HG02642 (cell line): Measurements from ENCODE around the gene TESK1.

ENCODE experiments used
- ATAC-seq: cut with Tn5 transposase; IDR thresholded peaks from one replicate; pipeline ENCODE4 v1.9.1; 2021; ENCODE audit warnings: mild to moderate bottlenecking; ENCODE audit not compliant: unreplicated experiment, poor library complexity

The TESK1 gene, protein sequence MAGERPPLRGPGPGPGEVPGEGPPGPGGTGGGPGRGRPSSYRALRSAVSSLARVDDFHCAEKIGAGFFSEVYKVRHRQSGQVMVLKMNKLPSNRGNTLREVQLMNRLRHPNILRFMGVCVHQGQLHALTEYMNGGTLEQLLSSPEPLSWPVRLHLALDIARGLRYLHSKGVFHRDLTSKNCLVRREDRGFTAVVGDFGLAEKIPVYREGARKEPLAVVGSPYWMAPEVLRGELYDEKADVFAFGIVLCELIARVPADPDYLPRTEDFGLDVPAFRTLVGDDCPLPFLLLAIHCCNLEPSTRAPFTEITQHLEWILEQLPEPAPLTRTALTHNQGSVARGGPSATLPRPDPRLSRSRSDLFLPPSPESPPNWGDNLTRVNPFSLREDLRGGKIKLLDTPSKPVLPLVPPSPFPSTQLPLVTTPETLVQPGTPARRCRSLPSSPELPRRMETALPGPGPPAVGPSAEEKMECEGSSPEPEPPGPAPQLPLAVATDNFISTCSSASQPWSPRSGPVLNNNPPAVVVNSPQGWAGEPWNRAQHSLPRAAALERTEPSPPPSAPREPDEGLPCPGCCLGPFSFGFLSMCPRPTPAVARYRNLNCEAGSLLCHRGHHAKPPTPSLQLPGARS

DNA sequence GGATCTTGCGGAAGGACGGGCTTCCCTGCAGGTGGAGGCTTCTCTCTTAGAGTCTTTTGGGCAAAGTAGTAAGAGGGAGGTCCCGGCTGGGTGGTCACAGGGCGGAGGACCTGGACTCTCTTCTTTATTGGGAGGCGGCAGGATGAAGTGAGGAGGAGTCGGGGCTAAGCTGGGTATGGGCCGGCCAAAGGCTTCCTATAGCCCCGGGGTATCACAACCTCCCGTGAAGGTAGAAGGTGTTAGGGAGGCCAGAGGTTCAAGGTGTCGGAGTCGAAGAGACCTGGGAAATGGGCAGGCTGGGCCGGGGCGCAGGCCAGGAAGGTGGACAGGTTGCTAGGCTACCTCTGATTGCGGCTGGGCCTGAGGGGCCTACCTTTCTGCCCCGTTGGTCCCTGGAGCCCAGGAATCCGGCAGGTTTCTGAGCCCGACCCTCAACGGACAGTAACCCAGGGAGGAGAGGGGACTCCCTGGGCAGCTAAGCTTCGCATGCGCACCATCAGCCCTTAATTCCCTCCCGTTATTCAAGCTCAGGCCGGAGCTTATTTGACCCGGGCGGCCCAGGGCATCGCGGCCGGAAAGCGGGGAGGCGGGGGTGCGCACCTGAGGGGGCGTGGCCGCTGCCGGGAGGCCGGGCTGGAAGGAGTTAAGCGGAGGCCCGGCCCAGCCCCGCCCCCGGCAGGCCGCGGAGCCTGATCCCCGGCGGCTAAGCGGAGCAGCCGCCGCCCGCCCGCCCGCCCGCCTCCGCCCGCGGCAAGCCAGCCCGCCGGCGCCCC, at the start of gene TESK1:
Gene TESK1 (plus strand): TSS at position 685 of the 773 bp plus-strand sequence. CDS start 358 bp downstream, outside the sequence.
- peak; percentile 48 for ATAC-seq

DNA sequence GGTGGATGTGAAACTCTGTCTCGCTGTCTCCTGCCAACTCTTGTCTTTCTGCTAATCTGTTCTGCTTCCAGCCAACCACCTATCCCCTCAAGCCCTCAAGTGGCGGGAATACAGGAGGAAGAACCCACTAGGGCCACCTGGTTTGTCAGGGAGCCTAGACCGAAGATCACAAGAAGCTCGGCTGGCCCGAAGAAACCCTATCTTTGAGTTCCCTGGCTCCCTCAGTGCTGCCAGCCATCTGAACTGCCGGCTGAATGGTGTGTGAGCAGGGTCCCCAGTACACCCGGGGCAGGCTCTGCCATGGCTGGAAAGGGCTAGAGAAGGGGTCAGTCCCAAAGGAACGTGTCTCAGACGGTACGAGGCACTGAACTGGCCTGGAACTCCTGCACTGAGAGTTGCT, 49.2 kb upstream of the TESK1 start:
- ATAC-seq: no peak

DNA sequence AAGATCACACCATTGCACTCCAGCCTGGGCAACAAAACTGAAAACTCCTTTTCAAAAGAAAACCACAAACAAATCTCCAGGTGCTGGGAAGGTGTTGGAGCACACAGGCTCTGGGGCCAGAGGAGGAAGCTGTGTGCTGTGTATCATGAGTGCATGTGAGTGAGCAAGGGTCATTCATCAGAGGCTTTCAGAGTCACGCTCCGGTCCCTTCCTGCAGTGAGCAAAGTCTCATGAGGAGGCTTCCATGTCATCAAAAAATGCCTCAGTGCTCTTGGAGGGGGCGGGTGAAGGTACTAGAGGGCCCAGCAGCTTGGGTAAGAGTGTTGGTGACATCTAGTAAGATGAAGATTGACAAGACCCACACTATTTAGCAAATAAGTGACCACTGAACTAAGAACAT, 48.3 kb upstream of the TESK1 start:
- ATAC-seq: no peak

DNA sequence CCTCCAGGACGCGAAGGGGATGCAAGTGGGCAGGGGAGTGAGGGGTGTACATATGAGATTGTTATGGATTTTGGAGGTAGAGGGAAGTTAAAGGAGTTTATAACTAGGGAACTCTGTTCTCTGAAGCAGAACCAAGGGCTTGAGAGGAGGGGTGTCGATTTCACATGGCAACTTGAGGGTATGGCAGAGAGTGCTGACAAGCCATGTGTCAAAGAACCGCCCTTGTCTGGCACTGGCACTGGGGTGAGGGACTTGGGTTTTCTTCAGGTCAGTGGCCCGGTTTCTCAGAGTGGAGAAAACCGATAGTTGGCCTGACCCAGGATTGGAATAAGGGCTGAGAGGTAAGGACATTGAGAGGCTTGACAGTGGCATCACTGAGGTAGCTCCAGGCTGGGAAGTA, 47.7 kb upstream of the TESK1 start:
- ATAC-seq: no peak

DNA sequence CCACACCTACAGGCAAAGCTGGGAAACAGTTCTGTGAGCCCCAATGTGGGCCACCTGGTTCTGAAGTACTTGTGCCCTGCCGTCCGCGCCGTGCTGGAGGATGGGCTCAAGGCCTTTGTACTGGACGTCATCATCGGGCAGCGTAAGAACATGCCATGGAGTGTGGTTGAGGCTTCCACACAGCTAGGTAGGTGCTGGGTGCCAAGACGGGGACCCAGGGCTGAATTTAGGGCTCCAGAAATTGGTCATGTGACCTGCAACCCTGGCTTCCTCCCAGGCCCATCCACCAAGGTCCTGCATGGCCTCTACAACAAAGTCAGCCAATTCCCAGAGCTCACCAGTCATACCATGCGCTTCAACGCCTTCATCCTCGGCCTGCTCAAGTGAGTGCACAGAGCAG, 46.9 kb upstream of the TESK1 start:
- ATAC-seq: no peak

DNA sequence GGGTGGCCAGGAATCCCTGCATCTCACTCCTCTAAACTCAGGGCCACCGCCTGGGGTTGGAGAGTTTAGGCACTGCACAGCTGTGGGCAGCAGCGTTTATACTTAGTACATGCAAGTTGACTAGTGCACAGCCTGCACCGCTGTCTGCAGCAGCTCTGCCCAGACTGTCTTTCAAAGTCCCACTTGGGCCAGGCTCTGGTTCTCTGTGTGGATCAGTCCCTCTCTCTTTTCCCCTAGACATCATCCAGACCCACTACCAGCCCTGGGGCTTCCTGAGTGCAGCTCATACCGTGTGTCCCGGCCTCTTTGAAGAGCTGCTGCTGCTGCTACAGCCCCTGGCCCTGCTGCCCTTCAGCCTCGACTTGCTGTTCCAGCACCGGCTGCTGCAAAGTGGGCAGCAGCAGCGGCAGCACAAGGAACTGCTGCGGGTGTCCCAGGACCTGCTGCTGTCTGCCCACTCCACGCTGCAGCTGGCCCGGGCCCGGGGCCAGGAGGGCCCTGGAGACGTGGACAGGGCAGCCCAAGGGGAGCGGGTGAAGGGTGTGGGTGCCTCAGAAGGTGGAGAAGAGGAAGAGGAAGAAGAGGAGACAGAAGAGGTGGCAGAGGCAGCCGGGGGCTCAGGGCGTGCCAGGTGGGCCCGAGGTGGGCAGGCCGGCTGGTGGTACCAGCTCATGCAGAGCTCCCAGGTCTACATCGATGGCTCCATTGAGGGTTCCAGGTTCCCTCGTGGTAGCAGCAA, 45.1 kb upstream of the TESK1 start:
- no peak for ATAC-seq

DNA sequence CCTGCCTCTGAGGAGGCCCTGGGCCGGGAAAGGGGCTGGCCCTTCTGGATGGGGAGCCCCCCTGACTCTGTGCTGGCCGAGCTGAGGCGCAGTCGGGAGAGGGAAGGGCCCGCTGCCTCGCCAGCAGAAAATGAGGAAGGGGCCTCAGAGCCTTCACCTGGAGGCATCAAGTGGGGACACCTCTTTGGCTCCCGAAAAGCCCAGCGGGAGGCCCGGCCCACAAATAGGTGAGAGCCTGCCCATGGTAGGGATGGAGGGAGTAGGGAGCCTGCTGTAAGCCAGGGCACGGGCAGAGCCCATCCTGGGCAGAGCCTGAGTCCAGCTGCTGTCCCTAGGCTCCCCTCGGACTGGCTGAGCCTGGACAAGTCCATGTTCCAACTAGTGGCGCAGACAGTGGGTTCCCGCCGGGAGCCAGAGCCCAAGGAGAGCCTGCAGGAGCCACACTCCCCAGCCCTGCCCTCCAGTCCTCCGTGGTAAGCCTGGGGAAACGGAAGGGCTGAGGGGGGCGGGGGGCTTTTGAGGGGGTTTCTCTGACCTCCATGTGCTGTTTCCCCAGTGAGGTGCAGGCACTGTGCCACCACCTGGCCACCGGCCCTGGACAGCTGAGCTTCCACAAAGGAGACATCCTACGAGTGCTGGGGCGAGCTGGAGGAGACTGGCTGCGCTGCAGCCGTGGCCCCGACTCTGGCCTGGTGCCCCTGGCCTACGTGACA, 44.3 kb upstream of the TESK1 start:
- no peak for ATAC-seq

DNA sequence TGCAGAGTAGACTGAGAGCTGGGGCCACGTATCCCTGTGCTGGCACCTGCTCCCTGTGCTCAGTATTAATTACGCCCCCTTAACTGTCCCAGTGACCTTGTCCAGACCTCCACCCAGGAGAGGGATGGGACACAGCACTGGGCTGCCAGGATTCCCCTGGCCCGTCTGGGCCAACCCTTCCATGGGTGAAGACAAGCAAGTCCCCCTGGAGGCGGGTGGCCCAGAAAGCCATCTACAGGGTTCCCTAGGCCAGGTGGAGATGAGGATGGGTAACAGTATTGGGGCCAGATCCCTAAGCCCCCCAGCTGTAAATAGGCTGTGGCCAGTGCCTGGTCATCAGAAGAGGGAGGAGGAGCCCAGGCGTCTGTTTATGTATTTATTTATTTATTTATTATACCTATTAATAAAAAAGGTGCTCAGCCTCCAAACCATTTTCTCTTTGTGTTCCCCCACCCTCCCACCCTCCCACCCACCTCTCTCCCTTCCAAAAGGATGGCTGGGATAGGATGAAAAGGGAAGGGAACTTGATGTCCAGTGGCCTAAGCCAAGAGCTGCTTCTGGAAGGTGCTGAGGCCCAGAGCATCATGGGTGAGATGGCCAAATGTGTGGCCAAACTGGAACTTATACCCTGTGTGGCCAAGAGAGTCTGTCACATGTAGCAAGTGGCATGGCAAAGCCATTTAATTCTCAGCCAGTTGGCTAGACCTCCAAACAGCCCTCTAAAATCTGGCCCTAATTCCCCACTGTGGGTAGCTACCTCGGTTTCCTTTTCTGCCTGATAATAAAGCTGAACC, 43.4 kb upstream of the TESK1 start:
- no peak for ATAC-seq

DNA sequence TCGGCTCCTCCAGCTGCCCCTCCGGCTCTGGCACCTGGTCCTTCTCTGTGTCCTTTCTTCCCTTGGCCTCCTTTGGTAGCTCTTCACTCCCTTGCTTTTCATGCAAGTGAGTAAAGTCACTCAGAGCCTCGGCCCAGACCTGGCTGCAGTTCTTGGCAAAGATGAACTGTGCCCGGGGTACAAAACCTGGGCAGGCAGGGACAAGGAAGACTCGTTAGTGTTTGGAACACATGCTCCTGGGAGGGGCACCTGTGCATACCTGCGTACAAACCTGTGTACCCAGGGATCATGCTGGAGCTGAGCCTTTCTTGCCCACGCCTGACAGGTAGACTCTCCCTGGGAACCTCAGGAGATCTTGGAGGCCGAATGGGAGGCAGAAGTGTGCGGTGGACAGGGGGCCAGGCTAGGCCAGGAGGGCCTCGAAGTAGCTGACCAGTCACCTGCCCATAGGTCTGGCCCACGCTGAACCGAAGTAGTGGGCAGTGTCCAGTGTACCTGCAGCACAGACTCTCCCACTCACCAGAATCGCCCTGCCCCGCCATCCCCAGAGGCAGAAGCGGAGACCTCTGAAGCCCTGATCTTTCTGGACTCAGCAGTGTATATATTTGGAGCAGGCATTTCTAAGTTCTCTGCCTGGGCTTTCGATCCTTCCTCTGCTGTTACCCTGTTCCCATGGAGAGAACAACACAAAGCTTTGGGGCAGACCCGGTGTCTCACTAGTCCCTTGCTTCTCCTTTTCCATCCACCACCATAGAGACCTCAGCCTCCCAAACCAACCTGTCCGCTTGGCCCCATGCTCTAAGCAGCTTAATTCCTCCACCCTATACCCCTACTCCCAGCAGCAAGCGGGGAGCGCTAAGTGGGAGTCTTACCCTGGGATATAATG, 41.9 kb upstream of the TESK1 start:
- no peak for ATAC-seq

DNA sequence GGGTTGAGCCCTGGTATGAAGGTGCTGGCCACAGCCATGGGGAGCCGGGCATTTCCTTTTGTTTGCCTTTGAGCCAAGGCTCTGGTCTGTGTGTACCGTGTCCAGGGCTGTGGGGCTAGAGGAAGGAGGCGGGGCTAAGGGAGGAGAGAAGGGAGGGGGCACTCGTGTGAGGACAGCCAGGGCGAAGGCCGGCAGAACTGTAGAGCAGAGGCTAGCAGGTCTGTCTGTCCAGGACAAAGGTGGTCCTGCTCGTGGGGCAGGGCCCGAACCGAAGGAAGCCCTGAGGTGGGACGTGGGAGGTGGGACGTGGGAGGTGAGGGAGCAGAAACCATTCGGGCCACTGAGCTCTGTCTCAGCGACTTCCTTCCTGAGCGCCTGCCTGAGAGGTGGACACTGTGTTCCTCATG, 41.3 kb upstream of the TESK1 start:
- ATAC-seq: no peak

DNA sequence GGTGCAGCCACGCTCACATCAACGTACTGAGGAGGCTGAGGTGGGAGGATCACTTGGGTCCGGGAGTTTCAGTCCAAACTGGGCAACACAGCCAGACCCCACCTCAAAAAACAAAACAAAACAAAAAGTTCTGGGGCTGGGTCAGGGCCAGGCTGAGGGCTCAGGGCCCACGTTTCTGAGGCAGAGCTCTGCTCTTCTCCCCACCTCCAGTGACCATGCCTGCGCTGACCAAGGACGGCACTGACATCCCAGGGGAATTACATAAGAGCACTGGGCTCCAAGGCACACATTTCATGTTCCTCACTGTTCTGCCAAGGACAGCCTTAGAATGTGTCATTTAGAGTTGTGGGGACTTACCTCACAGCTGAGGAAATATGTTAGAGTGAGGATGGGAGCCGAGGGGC, 40.4 kb upstream of the TESK1 start:
- no peak for ATAC-seq

DNA sequence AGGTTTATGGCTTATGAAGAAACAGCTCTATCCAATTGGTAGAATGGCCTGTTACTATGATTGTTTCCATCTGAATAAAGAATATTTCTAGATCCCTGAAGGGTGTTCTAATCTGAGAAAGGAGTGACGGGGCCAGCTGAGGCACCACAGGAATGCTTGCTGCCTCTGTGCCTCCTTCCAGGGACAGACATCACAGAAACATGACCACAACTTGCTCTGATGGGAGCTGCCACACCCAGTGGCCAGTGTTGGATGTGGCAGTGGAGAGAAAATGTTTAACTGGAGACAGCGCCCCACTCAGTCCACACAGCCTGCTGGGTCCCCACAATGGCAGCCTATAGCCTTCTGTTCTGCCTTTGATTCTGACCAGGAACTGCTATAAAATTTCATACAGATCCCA, 38.6 kb upstream of the TESK1 start:
- no peak for ATAC-seq

DNA sequence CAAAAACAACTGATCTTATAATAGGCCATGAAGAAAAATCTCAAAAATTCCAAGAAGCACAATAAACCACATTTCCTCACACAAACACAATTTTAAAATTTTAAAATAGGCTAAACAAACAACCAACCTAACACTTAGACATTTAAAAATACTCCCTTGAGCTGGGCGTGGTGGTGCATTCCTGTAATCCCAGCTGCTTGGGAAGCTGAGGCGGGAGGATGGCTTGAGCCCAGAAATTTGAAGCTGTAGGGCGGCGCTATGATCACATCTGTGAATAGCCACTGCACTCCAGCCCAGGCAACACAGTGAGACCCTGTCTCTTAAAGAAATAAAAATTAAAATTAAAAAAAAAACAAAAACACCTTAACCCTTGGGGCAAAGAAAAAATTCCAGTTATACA, 36.9 kb upstream of the TESK1 start:
- no peak for ATAC-seq

DNA sequence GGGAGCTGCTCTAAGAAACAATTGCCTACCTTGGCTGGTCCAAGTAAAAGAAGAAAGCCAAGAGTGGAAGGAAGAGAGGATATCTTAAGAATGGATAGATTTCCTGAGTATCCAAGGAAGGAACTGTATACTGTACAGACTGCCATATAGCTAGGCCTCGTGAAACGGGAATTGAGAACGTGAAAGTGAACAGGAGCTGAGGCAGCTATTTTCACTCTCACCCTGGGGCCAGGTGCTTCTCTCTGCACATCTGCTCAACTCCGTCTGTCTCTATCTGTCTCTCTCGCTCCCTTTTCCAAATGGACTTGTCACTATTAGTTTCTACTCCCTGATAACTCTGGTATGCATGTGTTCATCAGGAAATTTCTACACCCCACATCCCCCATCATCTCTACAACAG, 35.9 kb upstream of the TESK1 start:
- peak; percentile 74 for ATAC-seq

DNA sequence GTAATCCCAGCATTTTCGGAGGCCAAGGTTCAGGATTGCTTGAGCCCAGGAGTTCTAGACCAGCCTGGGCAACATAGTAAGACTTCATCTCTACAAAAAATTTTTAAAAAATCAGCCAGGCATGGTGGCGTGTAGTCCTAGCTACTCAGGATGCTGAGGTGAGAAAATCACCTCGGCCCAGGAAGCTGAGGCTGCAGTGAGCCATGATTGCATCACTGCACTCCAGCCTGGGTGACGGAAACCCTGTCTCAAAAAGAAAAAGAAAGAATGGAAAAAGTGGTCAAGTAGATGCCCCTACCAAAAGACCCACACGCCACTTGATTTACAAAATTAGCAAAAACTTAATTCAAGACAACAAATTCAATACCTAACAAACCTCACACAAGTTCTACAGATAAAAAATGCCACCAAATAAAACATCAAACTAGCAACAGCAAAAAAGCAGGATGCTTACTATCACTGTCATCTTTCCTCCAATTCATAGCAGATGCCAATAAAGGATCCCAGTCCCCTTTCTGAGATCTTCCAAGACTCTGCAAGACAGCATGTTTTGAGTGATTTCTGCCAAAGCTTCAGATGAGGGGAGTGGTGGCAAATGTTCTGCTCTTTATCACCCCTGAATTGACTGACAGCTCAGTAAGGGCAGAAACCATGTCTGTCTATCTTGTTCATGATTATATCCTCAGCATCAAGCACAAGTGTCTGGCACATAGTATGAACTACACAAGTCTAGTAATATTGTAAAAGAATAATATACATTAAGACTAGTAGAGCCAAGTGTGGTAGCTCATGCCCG, 34.2 kb upstream of the TESK1 start:
- no peak for ATAC-seq

DNA sequence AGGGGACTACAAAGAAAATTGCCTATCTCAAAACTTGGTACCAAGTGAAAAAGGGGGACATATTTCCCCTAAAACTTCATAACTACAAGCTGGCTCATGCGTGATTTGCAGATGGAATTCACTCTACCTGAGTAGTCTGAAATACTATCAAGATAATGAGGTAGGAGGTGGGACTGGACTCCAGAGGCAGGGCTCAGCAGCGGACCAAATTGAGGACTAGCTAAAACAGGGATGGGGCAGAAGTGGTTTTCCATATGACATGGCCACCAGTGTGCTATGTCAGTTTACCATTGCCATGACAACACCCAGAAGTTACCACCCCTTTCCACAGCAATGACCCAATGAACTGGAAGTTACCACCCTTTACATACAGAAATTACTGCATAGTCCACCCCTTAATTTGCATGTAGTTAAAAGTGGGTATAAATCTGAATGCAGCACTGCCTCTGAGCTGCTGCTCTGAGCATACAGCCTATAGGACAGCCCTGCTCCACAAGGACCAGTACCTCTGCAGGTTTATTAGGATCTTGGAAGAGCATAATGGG, 30.4 kb upstream of the TESK1 start:
- ATAC-seq: no peak

DNA sequence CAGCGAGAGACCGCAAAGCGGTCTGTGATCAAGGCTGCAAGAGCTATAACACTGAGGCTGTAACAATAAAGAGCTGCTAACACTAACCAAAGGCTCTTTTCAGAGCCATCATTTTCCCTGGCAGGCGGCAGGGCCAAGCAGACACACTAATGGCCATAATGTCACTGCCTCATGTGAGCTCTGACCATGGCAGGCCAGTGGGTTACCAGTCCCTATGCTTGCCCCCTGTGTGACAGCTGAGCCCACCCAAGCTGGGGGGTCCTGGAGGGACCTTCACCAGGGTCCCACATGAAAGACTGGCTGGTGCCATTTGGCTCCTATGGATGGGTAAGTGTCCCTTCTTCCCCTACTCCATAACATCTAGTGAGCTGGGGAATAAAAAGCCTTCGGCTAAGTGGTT, 29.6 kb upstream of the TESK1 start:
- ATAC-seq: no peak
